AG09309 (cell line): ENCODE results near the gene TSPYL6.
"Not testable (repeated sequence)": the region's sequence is repeated elsewhere in the genome, so short reads cannot be mapped to it uniquely, and the experiment has no call there.

Experiments
- DNase-seq: peaks from one replicate; pipeline ENCODE4 v3.0.0-alpha.2; 2010; ENCODE audit warnings: low read depth
- H3K4me3 ChIP-seq: 2 replicates; pipeline ENCODE4 v1.5.1; 2011; ENCODE audit warnings: mild to moderate bottlenecking, low read depth, low read length, moderate library complexity; ENCODE audit not compliant: control insufficient read depth
- TF ChIP-seq, protein P1 (sequence below): IDR thresholded peaks from 2 replicates; pipeline ENCODE4 v1.5.1; 2011; ENCODE audit warnings: mild to moderate bottlenecking, low read depth, low read length, inconsistent platforms; ENCODE audit not compliant: insufficient read depth, control insufficient read depth; ENCODE audit errors: missing control alignments

Gene TSPYL6

DNA sequence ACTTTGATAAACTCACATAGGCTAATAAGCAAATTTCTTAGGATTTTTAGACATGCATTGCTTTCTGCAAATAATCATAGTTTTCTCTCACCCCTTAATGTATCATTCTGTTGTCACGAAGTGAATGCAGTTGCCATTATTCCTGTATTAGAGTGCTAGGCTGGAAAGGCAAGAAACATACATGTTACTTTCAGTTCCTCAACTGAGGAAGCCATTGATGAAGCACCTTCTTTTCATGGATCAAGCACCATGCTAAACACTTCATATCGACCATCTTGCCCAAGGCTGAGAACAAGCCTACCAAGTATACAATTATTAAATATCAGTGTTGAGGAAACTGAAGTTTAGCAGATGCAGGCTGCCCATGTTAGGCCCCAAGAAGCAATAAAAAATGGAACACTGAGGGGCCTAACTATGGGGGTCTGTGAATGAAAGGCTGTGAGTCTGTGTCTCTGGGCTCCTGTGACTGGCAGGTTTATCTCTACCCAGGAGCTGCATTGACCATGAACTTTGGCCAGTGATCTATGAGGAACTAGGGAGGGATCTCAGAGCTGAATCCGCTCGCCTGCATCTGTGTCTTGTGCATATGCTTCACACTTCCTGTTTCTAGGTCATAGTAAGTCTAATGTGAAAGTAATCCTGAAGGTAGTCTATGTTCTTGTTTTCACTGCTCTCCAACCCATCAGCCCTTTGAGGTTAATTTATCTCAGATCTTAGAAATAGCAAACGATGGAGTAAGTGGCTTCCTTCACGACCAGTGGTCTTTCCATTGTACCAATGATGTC, 16.0 kb upstream of the TSPYL6 start:
- TF ChIP-seq, protein P1, sequence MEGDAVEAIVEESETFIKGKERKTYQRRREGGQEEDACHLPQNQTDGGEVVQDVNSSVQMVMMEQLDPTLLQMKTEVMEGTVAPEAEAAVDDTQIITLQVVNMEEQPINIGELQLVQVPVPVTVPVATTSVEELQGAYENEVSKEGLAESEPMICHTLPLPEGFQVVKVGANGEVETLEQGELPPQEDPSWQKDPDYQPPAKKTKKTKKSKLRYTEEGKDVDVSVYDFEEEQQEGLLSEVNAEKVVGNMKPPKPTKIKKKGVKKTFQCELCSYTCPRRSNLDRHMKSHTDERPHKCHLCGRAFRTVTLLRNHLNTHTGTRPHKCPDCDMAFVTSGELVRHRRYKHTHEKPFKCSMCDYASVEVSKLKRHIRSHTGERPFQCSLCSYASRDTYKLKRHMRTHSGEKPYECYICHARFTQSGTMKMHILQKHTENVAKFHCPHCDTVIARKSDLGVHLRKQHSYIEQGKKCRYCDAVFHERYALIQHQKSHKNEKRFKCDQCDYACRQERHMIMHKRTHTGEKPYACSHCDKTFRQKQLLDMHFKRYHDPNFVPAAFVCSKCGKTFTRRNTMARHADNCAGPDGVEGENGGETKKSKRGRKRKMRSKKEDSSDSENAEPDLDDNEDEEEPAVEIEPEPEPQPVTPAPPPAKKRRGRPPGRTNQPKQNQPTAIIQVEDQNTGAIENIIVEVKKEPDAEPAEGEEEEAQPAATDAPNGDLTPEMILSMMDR: no peak
- DNase-seq: no peak
- no peak overlapping the region for H3K4me3 ChIP-seq

DNA sequence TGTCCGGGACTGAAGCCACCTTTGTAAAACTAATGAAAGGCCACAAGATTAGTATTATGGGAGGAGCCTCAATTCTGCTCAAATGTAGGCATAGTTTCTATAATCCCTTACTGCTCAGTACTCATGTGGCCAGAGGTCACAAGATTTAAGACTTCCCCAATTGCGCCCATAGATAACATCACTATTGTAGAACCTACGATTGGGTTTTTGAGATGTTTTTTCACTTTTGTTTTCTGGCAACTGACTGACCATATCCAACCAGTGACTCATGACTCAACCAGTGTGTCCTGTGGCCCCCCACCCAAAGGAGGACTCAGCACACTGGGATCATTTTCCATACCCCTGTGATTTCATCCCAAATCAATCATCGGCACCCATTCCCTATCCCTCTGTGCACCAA, 15.2 kb upstream of the TSPYL6 start:
- DNase-seq: no peak
- no peak overlapping the region for H3K4me3 ChIP-seq
- TF ChIP-seq, protein P1: no peak

DNA sequence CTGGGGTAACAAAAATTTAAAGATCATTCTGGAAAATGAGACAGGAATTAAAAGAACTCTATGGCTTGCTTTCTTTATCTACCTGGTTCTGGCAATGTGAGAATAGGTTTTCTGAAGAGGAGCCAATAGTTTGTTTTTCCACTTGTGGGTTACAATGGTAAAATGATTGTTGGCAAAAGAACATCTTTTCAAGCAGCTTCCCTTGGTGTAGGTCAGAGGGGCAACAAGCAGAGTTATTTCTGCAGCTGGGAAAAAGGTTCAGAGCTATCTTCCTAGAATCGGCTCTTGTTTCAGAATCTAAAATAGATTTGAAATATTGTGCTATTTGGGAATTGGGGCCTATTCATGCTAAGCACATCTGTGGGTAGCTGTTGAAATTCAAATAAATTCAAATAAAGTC, 11.5 kb upstream of the TSPYL6 start:
- DNase-seq: no peak
- TF ChIP-seq, protein P1: no peak
- no peak overlapping the region for H3K4me3 ChIP-seq

DNA sequence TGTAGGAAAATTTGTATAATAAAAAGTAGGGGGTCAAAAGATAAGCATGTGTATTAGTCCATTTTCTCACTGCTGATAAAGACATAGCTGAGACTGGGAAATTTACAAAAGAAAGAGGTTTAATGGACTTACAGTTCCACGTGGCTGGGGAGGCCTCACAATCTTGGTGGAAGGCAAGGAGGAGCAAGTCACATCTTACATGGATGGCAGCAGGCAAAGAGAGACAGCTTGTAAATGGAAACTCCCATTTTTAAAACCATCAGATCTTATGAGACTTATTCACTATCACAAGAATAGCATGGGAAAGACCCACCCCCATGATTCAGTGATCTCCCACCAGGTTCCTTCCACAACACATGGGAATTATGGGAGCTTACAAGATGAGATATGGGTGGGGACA, 9.1 kb upstream of the TSPYL6 start:
- not testable (repeated sequence) for H3K4me3 ChIP-seq, DNase-seq

DNA sequence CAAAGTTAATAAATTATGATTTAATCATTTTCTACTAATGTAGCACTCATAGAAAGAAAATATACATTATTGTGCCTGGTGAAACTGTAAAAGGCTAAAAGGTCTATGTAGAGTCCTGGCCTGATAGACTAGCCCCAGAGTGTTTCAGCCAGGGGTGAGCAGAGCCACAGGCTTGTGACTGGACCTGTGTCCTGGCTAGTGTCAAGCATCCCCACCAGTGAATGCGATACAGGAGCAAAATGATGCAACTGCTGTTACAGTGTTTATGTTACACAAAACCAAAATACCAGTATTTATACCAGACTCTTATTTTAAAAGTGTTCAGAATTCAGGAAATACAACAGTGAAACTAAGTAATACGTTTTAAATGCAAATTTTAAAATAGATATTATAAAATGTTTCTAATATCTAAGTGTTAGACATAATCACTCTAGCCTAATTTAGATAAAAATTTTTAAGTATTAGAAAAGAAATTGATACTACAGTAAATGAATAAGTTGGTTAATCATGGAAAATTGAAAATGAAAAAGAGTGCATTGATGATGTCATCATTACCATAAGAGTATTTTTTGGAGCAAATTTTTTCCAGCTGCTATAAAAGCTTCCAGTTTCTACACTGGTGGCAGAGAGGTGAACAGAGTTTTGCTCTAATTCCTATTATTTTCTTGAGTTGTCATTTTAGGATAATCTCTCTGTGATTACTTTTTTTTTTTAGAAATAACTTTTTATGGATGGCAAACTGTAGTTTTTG, 6.2 kb upstream of the TSPYL6 start:
- no peak for DNase-seq
- TF ChIP-seq, protein P1: no peak
- no peak overlapping the region for H3K4me3 ChIP-seq

GRCh38 chr2:54261537-54261936, 5.5 kb upstream of the TSPYL6 start:
- no peak overlapping the region for H3K4me3 ChIP-seq
- TF ChIP-seq, protein P1: no peak
- no peak for DNase-seq

DNA sequence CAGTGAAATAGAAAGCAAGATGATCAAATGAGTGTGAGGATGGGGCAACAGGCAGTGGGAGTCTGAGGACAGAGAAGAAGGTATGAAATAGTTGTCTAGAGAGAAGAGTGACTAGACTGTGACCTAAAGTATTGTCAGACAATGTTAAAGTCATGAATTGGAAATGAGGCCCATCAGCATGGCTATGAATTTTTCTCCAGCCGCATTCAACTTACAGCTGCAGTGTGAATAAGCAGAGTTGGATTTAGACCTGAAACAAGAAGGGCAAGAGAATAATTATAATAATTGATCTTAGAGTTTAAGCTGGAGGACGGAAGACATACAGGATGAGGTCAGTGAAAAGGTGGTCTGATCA, 4.2 kb upstream of the TSPYL6 start:
- no peak overlapping the region for H3K4me3 ChIP-seq
- TF ChIP-seq, protein P1: no peak
- DNase-seq: no peak
